PC-3 (cell line): ENCODE measurements around the gene NACAD. TPM values are rescaled to one million over a fixed set of nuclear protein-coding genes. Genes with fewer than 3 reads are reported as not detected.

ENCODE experiments used
- ATAC-seq: fragments of 200-7000 bp; cut with Tn5 transposase; 2 replicates; pipeline ENCODE4 v1.9.1; 2020; ENCODE audit warnings: mild to moderate bottlenecking, moderate library complexity
- BruUV-seq: library from RNA; stranded (reverse); fragments of 400-500 nt; replicated peaks from 2 replicates; lab custom pipeline; 2021; lab: Mats Ljungman, UMichigan
- CTCF ChIA-PET: fragments of 300-600 bp; sonication (Branson Sonifier 250); formaldehyde crosslinking; loops from one replicate; lab custom pipeline; 2022; ENCODE audit warnings: antibody characterized with exemption; lab: Charles Lee
- POLR2A ChIA-PET: fragments of 300-600 bp; sonication (Branson Sonifier 250); formaldehyde crosslinking; loops from one replicate; lab custom pipeline; 2022; ENCODE audit warnings: antibody characterized with exemption; ENCODE audit not compliant: unreplicated experiment; lab: Charles Lee
- DNase-seq: peaks from one replicate; pipeline ENCODE4 v3.0.0-alpha.2; 2015
- H2AFZ ChIP-seq: fragments of 300-600 bp; sonication (generic); 2 replicates; pipeline ENCODE4 v1.6.0; 2016; ENCODE audit warnings: antibody characterized with exemption, low read length
- H3F3A ChIP-seq: fragments of 300-600 bp; sonication (generic); one replicate; pipeline ENCODE4 v1.6.0; 2017; ENCODE audit warnings: antibody characterized with exemption, low read length, control low read depth, mild to moderate bottlenecking; ENCODE audit not compliant: unreplicated experiment
- H3K27ac ChIP-seq: fragments of 300-600 bp; sonication (generic); 2 replicates; pipeline ENCODE4 v1.5.1; 2016; ENCODE audit warnings: mild to moderate bottlenecking, low read length
- H3K27me3 ChIP-seq: fragments of 300-600 bp; sonication (generic); 2 replicates; pipeline ENCODE4 v1.6.1; 2016; ENCODE audit warnings: low read length, mixed read lengths
- H3K36me3 ChIP-seq: fragments of 300-600 bp; sonication (generic); 2 replicates; pipeline ENCODE4 v1.6.1; 2016; ENCODE audit warnings: low read depth, mixed run types, low read length, mixed read lengths
- H3K4me1 ChIP-seq: fragments of 300-600 bp; sonication (generic); 2 replicates; pipeline ENCODE4 v1.5.1; 2016; ENCODE audit warnings: low read length; ENCODE audit not compliant: insufficient read depth
- H3K4me2 ChIP-seq: fragments of 300-600 bp; sonication (generic); 2 replicates; pipeline ENCODE4 v1.6.0; 2016; ENCODE audit warnings: low read length
- H3K4me3 ChIP-seq: fragments of 300-600 bp; sonication (generic); 2 replicates; pipeline ENCODE4 v1.5.1; 2016; ENCODE audit warnings: mild to moderate bottlenecking, low read length, mixed read lengths
- H3K79me2 ChIP-seq: fragments of 300-600 bp; sonication (generic); 2 replicates; pipeline ENCODE4 v1.6.1; 2017; ENCODE audit warnings: low read length, mixed read lengths
- H3K9ac ChIP-seq: fragments of 300-600 bp; sonication (generic); 2 replicates; pipeline ENCODE4 v1.6.0; 2016; ENCODE audit warnings: mild to moderate bottlenecking, low read length
- H3K9me2 ChIP-seq: fragments of 300-600 bp; sonication (generic); replicated peaks from 2 replicates; pipeline ENCODE4 v1.6.1; 2016; ENCODE audit warnings: mixed run types, low read length, mixed read lengths
- H3K9me3 ChIP-seq: fragments of 300-600 bp; sonication (generic); 2 replicates; pipeline ENCODE4 v1.6.1; 2016; ENCODE audit warnings: low read length, mixed read lengths
- H4K20me1 ChIP-seq: fragments of 300-600 bp; sonication (generic); 2 replicates; pipeline ENCODE4 v1.6.1; 2016; ENCODE audit warnings: low read length, mixed read lengths
- CTCF ChIP-seq: fragments of 300-600 bp; sonication (generic); conservative IDR thresholded peaks from 2 replicates; pipeline ENCODE4 v1.5.1; 2017; ENCODE audit warnings: antibody characterized with exemption, low read depth, mild to moderate bottlenecking, low read length
- EZH2 ChIP-seq: fragments of 300-600 bp; sonication (generic); IDR thresholded peaks from one replicate; pipeline ENCODE4 v1.6.1; 2017; ENCODE audit warnings: antibody characterized with exemption, mild to moderate bottlenecking, low read length; ENCODE audit not compliant: unreplicated experiment
- EZH2phosphoT487 ChIP-seq: fragments of 300-600 bp; sonication (generic); IDR thresholded peaks from 2 replicates; pipeline ENCODE4 v1.6.1; 2018; ENCODE audit warnings: mild to moderate bottlenecking, antibody characterized with exemption, low read length, borderline replicate concordance
- intact Hi-C: fragments of 100-400 bp; cut with micrococcal nuclease; formaldehyde crosslinking; loops from 2 replicates; pipeline ENCODE4 v1.9.0; 2023
- total RNA-seq: library from RNA; depleted of rRNA; stranded (reverse); fragments of >200 nt; gene quantifications from 2 replicates; pipeline ENCODE4 v1.2.3, GENCODE V29; 2014

The NACAD gene
- total RNA-seq, 1 experiment from 2014 or later = 0.26 TPM

- ATAC-seq (no peak), DNase-seq (no peak)
- no peaks in the 10 kb centered on the region for H3K36me3 ChIP-seq
- no peak overlapping the region for H3K9ac ChIP-seq
- TF ChIP-seq EZH2 (no peak), EZH2phosphoT487 (no peak), CTCF (no peak)
- CTCF ChIA-PET = no interaction called here
- H3K9me3 ChIP-seq = no peaks in the 10 kb centered on the region
- intact Hi-C loops = no loop called here
- no peak overlapping the region for H3K4me3 ChIP-seq
- H3K79me2 ChIP-seq = no peaks in the 10 kb centered on the region
- H2AFZ ChIP-seq = no peak overlapping the region
- H4K20me1 ChIP-seq = no peaks in the 10 kb centered on the region
- H3F3A ChIP-seq = no peaks in the 10 kb centered on the region
- BruUV-seq = no TSS peak
- no peaks in the 10 kb centered on the region for H3K9me2 ChIP-seq
- no peak overlapping the region for H3K4me2 ChIP-seq
- H3K27me3 ChIP-seq = no peaks in the 10 kb centered on the region
- POLR2A ChIA-PET = no interaction called here
- H3K27ac ChIP-seq = no peak overlapping the region
- H3K4me1 ChIP-seq = no peaks in the 10 kb centered on the region
These were observed 34.4 kb upstream of the NACAD start for GRCh38 chr7:45122975-45123860.

GRCh38 chr7:45119550-45119949 is 30.8 kb upstream of the NACAD start:
- no peak overlapping the region for H3K9ac ChIP-seq
- POLR2A ChIA-PET = no interaction called here
- H3K9me2 ChIP-seq = no peaks in the 10 kb centered on the region
- H3K79me2 ChIP-seq = no peaks in the 10 kb centered on the region
- H3K4me2 ChIP-seq = no peak overlapping the region
- no peak overlapping the region for H2AFZ ChIP-seq
- H3K4me1 ChIP-seq = no peaks in the 10 kb centered on the region
- CTCF ChIA-PET = no interaction called here
- no peaks in the 10 kb centered on the region for H4K20me1 ChIP-seq
- H3K4me3 ChIP-seq = no peak overlapping the region
- ATAC-seq (no peak), DNase-seq (no peak)
- H3K9me3 ChIP-seq = no peaks in the 10 kb centered on the region
- no peaks in the 10 kb centered on the region for H3F3A ChIP-seq
- H3K27ac ChIP-seq = no peak overlapping the region
- intact Hi-C loops = no loop called here
- BruUV-seq = no TSS peak
- no peaks in the 10 kb centered on the region for H3K36me3 ChIP-seq
- H3K27me3 ChIP-seq = no peaks in the 10 kb centered on the region
- TF ChIP-seq EZH2 (no peak), EZH2phosphoT487 (no peak), CTCF (no peak)

GRCh38 chr7:45118889-45119331 is 30.1 kb upstream of the NACAD start:
- Histone ChIP-seq H3K27me3 (no peaks in the 10 kb centered on the region), H3K36me3 (no peaks in the 10 kb centered on the region), H3K4me2 (no peak overlapping the region), H3K9me3 (no peaks in the 10 kb centered on the region), H4K20me1 (no peaks in the 10 kb centered on the region), H3K79me2 (no peaks in the 10 kb centered on the region), H3K9ac (no peak overlapping the region), H3K27ac (no peak overlapping the region), H2AFZ (no peak overlapping the region), H3F3A (no peaks in the 10 kb centered on the region), H3K9me2 (no peaks in the 10 kb centered on the region), H3K4me1 (no peaks in the 10 kb centered on the region), H3K4me3 (no peak overlapping the region)
- TF ChIP-seq CTCF = no peak
- TF ChIP-seq EZH2 = no peak
- no peak for TF ChIP-seq EZH2phosphoT487
- DNase-seq (no peak), ATAC-seq (no peak)
- ChIA-PET POLR2A (no interaction called here), CTCF (no interaction called here)
- BruUV-seq = no TSS peak
- intact Hi-C loops = no loop called here
